Measurements from ENCODE around the gene NUAK2. TPM values are rescaled to one million over a fixed set of nuclear protein-coding genes. Genes with fewer than 3 reads are reported as not detected.
A peak's percentile ranks its signal among the peaks of the same experiment; 100 is the strongest.

The NUAK2 gene
- total RNA-seq, 4 donors from 2014 or later = 1.1 to 5.4 (median 3.2) TPM

- DNase-seq (ENCODE audit: low spot score) (no peak), ATAC-seq (ENCODE audit: low FRiP score) (no peak)
- TF ChIP-seq, protein P1, sequence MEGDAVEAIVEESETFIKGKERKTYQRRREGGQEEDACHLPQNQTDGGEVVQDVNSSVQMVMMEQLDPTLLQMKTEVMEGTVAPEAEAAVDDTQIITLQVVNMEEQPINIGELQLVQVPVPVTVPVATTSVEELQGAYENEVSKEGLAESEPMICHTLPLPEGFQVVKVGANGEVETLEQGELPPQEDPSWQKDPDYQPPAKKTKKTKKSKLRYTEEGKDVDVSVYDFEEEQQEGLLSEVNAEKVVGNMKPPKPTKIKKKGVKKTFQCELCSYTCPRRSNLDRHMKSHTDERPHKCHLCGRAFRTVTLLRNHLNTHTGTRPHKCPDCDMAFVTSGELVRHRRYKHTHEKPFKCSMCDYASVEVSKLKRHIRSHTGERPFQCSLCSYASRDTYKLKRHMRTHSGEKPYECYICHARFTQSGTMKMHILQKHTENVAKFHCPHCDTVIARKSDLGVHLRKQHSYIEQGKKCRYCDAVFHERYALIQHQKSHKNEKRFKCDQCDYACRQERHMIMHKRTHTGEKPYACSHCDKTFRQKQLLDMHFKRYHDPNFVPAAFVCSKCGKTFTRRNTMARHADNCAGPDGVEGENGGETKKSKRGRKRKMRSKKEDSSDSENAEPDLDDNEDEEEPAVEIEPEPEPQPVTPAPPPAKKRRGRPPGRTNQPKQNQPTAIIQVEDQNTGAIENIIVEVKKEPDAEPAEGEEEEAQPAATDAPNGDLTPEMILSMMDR (IDR thresholded peaks at IDR 0.05) = no peak
Observed at GRCh38 chr1:205329719-205330118, 8.2 kb upstream of the NUAK2 start.

DNA sequence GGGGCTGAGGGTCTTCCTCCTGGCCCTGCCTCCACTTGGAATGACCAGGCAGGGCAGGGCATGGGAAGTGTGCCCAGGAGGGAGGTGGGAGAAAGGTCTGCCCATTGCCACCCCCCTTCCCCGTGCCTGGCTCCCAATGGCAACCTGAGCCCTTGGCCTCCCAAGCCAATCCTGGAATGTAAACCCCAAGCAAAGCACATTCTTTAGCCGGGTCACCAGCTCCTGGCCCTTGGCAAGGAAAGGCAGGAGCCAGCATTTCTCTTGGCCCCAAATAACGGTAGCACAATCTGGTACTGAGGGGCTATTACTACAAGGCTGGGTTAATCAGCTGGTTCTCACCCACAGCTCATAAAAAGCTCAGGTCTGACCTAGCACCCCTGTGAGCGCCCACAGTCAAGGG, 6.9 kb upstream of the NUAK2 start:
- no peak for DNase-seq (ENCODE audit: low spot score)
- ATAC-seq (ENCODE audit: low FRiP score) = no peak
- TF ChIP-seq, protein P1 (IDR thresholded peaks at IDR 0.05) = no peak

- DNase-seq (ENCODE audit: low spot score) = no peak
- TF ChIP-seq, protein P1 (IDR thresholded peaks at IDR 0.05) = no peak
- ATAC-seq (ENCODE audit: low FRiP score) = no peak
Observed at GRCh38 chr1:205326812-205327466, 5.4 kb upstream of the NUAK2 start.

- TF ChIP-seq, protein P1 (IDR thresholded peaks at IDR 0.05) = no peak
- ATAC-seq (ENCODE audit: low FRiP score) (peak; percentile 20), DNase-seq (ENCODE audit: low spot score) (no peak)
Observed at GRCh38 chr1:205325334-205325884, 3.9 kb upstream of the NUAK2 start.

GRCh38 chr1:205324781-205325180, 3.2 kb upstream of the NUAK2 start:
- DNase-seq (ENCODE audit: low spot score) (no peak), ATAC-seq (ENCODE audit: low FRiP score) (no peak)
- TF ChIP-seq, protein P1 (IDR thresholded peaks at IDR 0.05) = no peak

DNA sequence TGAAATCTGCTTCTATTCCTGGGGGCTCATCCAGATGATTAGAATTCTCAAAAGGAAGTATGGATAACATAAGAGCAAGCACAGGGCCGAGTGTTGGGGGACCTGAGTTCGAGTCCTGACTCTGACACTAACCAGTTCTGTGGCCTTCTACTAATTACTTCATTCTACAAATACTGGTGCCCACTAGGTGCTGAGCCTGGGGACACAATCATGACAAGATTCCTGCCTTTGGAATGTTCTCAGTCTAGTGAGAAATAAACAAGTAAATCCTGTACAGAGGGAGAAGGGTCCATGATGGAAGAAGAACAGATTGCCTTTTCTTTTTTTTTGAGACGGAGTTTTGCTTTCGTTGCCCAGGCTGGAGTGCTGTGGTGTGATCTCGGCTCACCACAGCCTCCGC, 2.2 kb upstream of the NUAK2 start:
- no peak for DNase-seq (ENCODE audit: low spot score)
- no peak for ATAC-seq (ENCODE audit: low FRiP score)
- TF ChIP-seq, protein P1 (IDR thresholded peaks at IDR 0.05) = no peak

- ATAC-seq (ENCODE audit: low FRiP score) = no peak
- DNase-seq (ENCODE audit: low spot score) = no peak
- TF ChIP-seq, protein P1 (IDR thresholded peaks at IDR 0.05) = no peak
Observed at GRCh38 chr1:205321959-205322283, 376 bp upstream of the NUAK2 start.
